Raji (cell line): ENCODE measurements around the gene MGAT4A.

ENCODE experiments used
- POLR2A ChIP-seq: IDR thresholded peaks from 2 replicates; pipeline ENCODE4 v1.6.1; 2011; ENCODE audit warnings: low read depth, low read length, control low read depth; ENCODE audit not compliant: insufficient read depth

Gene MGAT4A

GRCh38 chr2:98586551-98587140 is 144.3 kb downstream of the MGAT4A start:
- TF ChIP-seq POLR2A: no peak

- TF ChIP-seq POLR2A: no peak
Measured at GRCh38 chr2:98585386-98585785, 145.5 kb downstream of the MGAT4A start.

- TF ChIP-seq POLR2A: no peak
Measured at GRCh38 chr2:98583816-98584618, 146.9 kb downstream of the MGAT4A start.

GRCh38 chr2:98583276-98583675 is 147.7 kb downstream of the MGAT4A start:
- no peak for TF ChIP-seq POLR2A

- TF ChIP-seq POLR2A: no peak
Measured at GRCh38 chr2:98582523-98582922, 148.4 kb downstream of the MGAT4A start.

GRCh38 chr2:98580656-98581284 is 150.2 kb downstream of the MGAT4A start:
- no peak for TF ChIP-seq POLR2A

GRCh38 chr2:98579926-98580325 is 151.0 kb downstream of the MGAT4A start:
- no peak for TF ChIP-seq POLR2A

GRCh38 chr2:98578231-98578630 is 152.7 kb downstream of the MGAT4A start:
- TF ChIP-seq POLR2A: no peak

GRCh38 chr2:98577313-98577712 is 153.6 kb downstream of the MGAT4A start:
- TF ChIP-seq POLR2A: no peak

GRCh38 chr2:98576666-98577312 is 154.1 kb downstream of the MGAT4A start:
- TF ChIP-seq POLR2A: no peak

- TF ChIP-seq POLR2A: no peak
Measured at GRCh38 chr2:98573426-98573825, 157.5 kb downstream of the MGAT4A start.

- TF ChIP-seq POLR2A: no peak
Measured at GRCh38 chr2:98572676-98573075, 158.3 kb downstream of the MGAT4A start.

GRCh38 chr2:98572211-98572610 is 158.7 kb downstream of the MGAT4A start:
- TF ChIP-seq POLR2A: no peak

- no peak for TF ChIP-seq POLR2A
Measured at GRCh38 chr2:98571796-98572195, 159.1 kb downstream of the MGAT4A start.

- no peak for TF ChIP-seq POLR2A
Measured at GRCh38 chr2:98571121-98571701, 159.7 kb downstream of the MGAT4A start.
